H9 (cell line): Measurements from ENCODE around the gene IQCF6. TPM values are rescaled to one million over a fixed set of nuclear protein-coding genes. Genes with fewer than 3 reads are reported as not detected.

ENCODE experiments used
- DNase-seq: peaks from one replicate; pipeline ENCODE4 v3.0.0-alpha.2; 2017
- H2AFZ ChIP-seq: one replicate; pipeline ENCODE4 v1.6.1; 2013; ENCODE audit warnings: mild to moderate bottlenecking, low read length, control low read depth, moderate library complexity
- H2AK5ac ChIP-seq: 2 replicates; pipeline ENCODE4 v1.6.1; 2013; ENCODE audit warnings: low read length, control low read depth, mixed read lengths; ENCODE audit not compliant: insufficient read length
- H2BK120ac ChIP-seq: one replicate; pipeline ENCODE4 v1.6.1; 2013; ENCODE audit warnings: low read depth, mild to moderate bottlenecking, low read length, control low read depth, inconsistent platforms; ENCODE audit not compliant: poor library complexity, severe bottlenecking
- H2BK12ac ChIP-seq: 2 replicates; pipeline ENCODE4 v1.6.1; 2013; ENCODE audit warnings: low read length, control low read depth, mixed read lengths, low read depth; ENCODE audit not compliant: insufficient read length
- H2BK15ac ChIP-seq: 2 replicates; pipeline ENCODE4 v1.6.1; 2013; ENCODE audit warnings: low read depth, low read length, control low read depth
- H2BK20ac ChIP-seq: one replicate; pipeline ENCODE4 v1.6.1; 2013; ENCODE audit warnings: low read depth, mild to moderate bottlenecking, low read length, control low read depth, inconsistent platforms; ENCODE audit not compliant: poor library complexity, severe bottlenecking
- H2BK5ac ChIP-seq: 2 replicates; pipeline ENCODE4 v1.6.1; 2013; ENCODE audit warnings: low read length, control low read depth, mixed read lengths; ENCODE audit not compliant: insufficient read length
- H3K14ac ChIP-seq: 2 replicates; pipeline ENCODE4 v1.6.1; 2013; ENCODE audit warnings: low read length, control low read depth; ENCODE audit not compliant: insufficient read depth
- H3K18ac ChIP-seq: 2 replicates; pipeline ENCODE4 v1.6.1; 2013; ENCODE audit warnings: low read depth, mild to moderate bottlenecking, mixed read lengths, low read length, control low read depth; ENCODE audit not compliant: insufficient read length
- H3K23ac ChIP-seq: 2 replicates; pipeline ENCODE4 v1.6.1; 2013; ENCODE audit warnings: low read length, control low read depth, mixed read lengths, low read depth; ENCODE audit not compliant: insufficient read length
- H3K23me2 ChIP-seq: 2 replicates; pipeline ENCODE4 v1.6.1; 2013; ENCODE audit warnings: low read depth, mild to moderate bottlenecking, mixed read lengths, low read length, control low read depth; ENCODE audit not compliant: insufficient read length, poor library complexity, severe bottlenecking
- H3K27ac ChIP-seq: 2 replicates; pipeline ENCODE4 v1.5.1; 2013; ENCODE audit warnings: low read length, control low read depth, mixed read lengths, low read depth; ENCODE audit not compliant: insufficient read length
- H3K27me3 ChIP-seq: 2 replicates; pipeline ENCODE4 v1.6.1; 2013; ENCODE audit warnings: low read length, control low read depth, inconsistent platforms; ENCODE audit not compliant: insufficient read depth
- H3K4ac ChIP-seq: 2 replicates; pipeline ENCODE4 v1.6.1; 2013; ENCODE audit warnings: low read depth, mild to moderate bottlenecking, control low read depth, inconsistent platforms, low read length, moderate library complexity
- H3K4me1 ChIP-seq: 2 replicates; pipeline ENCODE4 v1.6.1; 2013; ENCODE audit warnings: low read length, control low read depth, inconsistent platforms; ENCODE audit not compliant: insufficient read depth
- H3K4me2 ChIP-seq: 2 replicates; pipeline ENCODE4 v1.6.1; 2013; ENCODE audit warnings: low read length, control low read depth, mixed read lengths; ENCODE audit not compliant: insufficient read length, insufficient read depth
- H3K56ac ChIP-seq: 2 replicates; pipeline ENCODE4 v1.6.1; 2013; ENCODE audit warnings: low read depth, mild to moderate bottlenecking, mixed read lengths, low read length, control low read depth; ENCODE audit not compliant: insufficient read length
- H3K79me1 ChIP-seq: 2 replicates; pipeline ENCODE4 v1.6.1; 2013; ENCODE audit warnings: low read depth, mild to moderate bottlenecking, moderate library complexity, low read length, control low read depth, inconsistent platforms; ENCODE audit not compliant: insufficient read depth, poor library complexity, severe bottlenecking
- H3K79me2 ChIP-seq: 2 replicates; pipeline ENCODE4 v1.6.1; 2013; ENCODE audit warnings: low read length, control low read depth, inconsistent platforms; ENCODE audit not compliant: insufficient read depth
- H3K9ac ChIP-seq: 2 replicates; pipeline ENCODE4 v1.6.1; 2013; ENCODE audit warnings: low read length, control low read depth, mixed read lengths; ENCODE audit not compliant: insufficient read length; ENCODE audit errors: extremely low read depth
- H3K9me3 ChIP-seq: one replicate; pipeline ENCODE4 v1.6.1; 2013; ENCODE audit warnings: low read depth, low read length, inconsistent platforms; ENCODE audit not compliant: control insufficient read depth
- H3T11ph ChIP-seq: one replicate; pipeline ENCODE4 v1.6.1; 2013; ENCODE audit warnings: mild to moderate bottlenecking, low read length, control low read depth, inconsistent platforms
- H4K20me1 ChIP-seq: one replicate; pipeline ENCODE4 v1.6.1; 2013; ENCODE audit not compliant: control insufficient read depth, insufficient read length, insufficient read depth
- H4K5ac ChIP-seq: 2 replicates; pipeline ENCODE4 v1.6.1; 2013; ENCODE audit warnings: low read depth, mild to moderate bottlenecking, mixed read lengths, low read length, control low read depth; ENCODE audit not compliant: insufficient read length
- H4K8ac ChIP-seq: replicated peaks from 2 replicates; pipeline ENCODE4 v1.6.1; 2013; ENCODE audit warnings: low read length, control low read depth, mixed read lengths, low read depth; ENCODE audit not compliant: insufficient read length
- H4K91ac ChIP-seq: 2 replicates; pipeline ENCODE4 v1.6.1; 2013; ENCODE audit warnings: low read depth, mild to moderate bottlenecking, moderate library complexity, mixed read lengths, low read length, control low read depth; ENCODE audit not compliant: insufficient read length
- H3K27ac Mint-ChIP-seq, 3 experiments: 2 replicates in 2 of 3; 3 replicates in 1 of 3; pipeline ENCODE4 v1.8.0; 2020 to 2021; ENCODE audit warnings: mixed read lengths in 3 of 3, mild to moderate bottlenecking in 1 of 3, moderate library complexity in 1 of 3
- H3K27me3 Mint-ChIP-seq: 2 replicates; pipeline ENCODE4 v1.8.0; 2021; ENCODE audit warnings: low read depth, mild to moderate bottlenecking, moderate library complexity, mixed read lengths
- H3K36me3 Mint-ChIP-seq, 3 experiments: 2 replicates in 2 of 3; 3 replicates in 1 of 3; pipeline ENCODE4 v1.8.0; 2020 to 2021; ENCODE audit warnings: low read depth in 3 of 3, mixed read lengths in 3 of 3; ENCODE audit not compliant: insufficient read depth in 1 of 3
- H3K4me1 Mint-ChIP-seq, 2 experiments: 2 replicates each; pipeline ENCODE4 v1.8.0; 2020; ENCODE audit warnings: mixed read lengths in 2 of 2
- H3K4me3 Mint-ChIP-seq, 2 experiments: 2 replicates in 1 of 2; 3 replicates in 1 of 2; pipeline ENCODE4 v1.8.0; 2020 to 2021; ENCODE audit warnings: mild to moderate bottlenecking in 2 of 2, mixed read lengths in 2 of 2, moderate library complexity in 1 of 2
- H3K9me3 Mint-ChIP-seq, 2 experiments: 2 replicates in 1 of 2; 3 replicates in 1 of 2; pipeline ENCODE4 v1.8.0; 2020; ENCODE audit warnings: mild to moderate bottlenecking in 2 of 2, mixed read lengths in 2 of 2, moderate library complexity in 1 of 2
- CTCF ChIP-seq: fragments of 200-600 bp; sonication (generic); conservative IDR thresholded peaks from 3 replicates; pipeline ENCODE4 v1.8.0; 2021; ENCODE audit warnings: antibody characterized with exemption, mild to moderate bottlenecking
- WGBS: extraction: QIAGEN DNeasy Blood & Tissue Kit; methylation state at CpG from one replicate; pipeline ENCODE4 v1.1.7; 2013; ENCODE audit warnings: missing lambda C conversion rate, low lambda C conversion rate, mixed read lengths; ENCODE audit not compliant: insufficient read length; ENCODE audit errors: extremely low coverage; 5-methylcytosine and 5-hydroxymethylcytosine counted together
- total RNA-seq: library from RNA; stranded (reverse); gene quantifications from 2 replicates; pipeline ENCODE4 v1.2.1, GENCODE V29; 2021

IQCF6 gene
- total RNA-seq, 1 experiment from 2014 or later, result not detected

GRCh38 chr3:51739110-51739509 lies 39.9 kb downstream of the IQCF6 start:
- DNase-seq, result no peak
- Mint-ChIP-seq H3K4me1 (peaks cover 26 to 45% of the 10 kb centered on the region in 2 experiments), H3K36me3 (no peaks in the 10 kb centered on the region; a peak in 2 of 7 replicates), H3K27ac (no peak overlapping the region; a peak in 1 of 7 replicates), H3K27me3 (no peaks in the 10 kb centered on the region; the same call in none of the 2 replicates), H3K9me3 (peaks cover 0 to 7% of the 10 kb centered on the region in 2 experiments; a peak in 4 of 5 replicates), H3K4me3 (no peak overlapping the region)
- no peak overlapping the region for H3T11ph ChIP-seq
- no peaks in the 10 kb centered on the region for H3K79me2 ChIP-seq
- no peak overlapping the region for H3K14ac ChIP-seq
- no peaks in the 10 kb centered on the region for H4K20me1 ChIP-seq
- no CpG with 5 or more reads among the region's 4 CpGs for WGBS
- no peaks in the 10 kb centered on the region for H3K27me3 ChIP-seq
- no peak overlapping the region for H2AK5ac ChIP-seq
- H2BK120ac ChIP-seq, result no peak overlapping the region
- H2BK12ac ChIP-seq, result no peak overlapping the region
- no peak overlapping the region for H3K27ac ChIP-seq
- no peak overlapping the region for H3K4ac ChIP-seq
- H3K79me1 ChIP-seq, result no peaks in the 10 kb centered on the region
- H3K23me2 ChIP-seq, result no peaks in the 10 kb centered on the region
- no peak overlapping the region for H2BK15ac ChIP-seq
- H3K4me1 ChIP-seq, result no peaks in the 10 kb centered on the region; the same call in 1 of the 2 replicates
- H4K8ac ChIP-seq, result no peak overlapping the region
- H3K9ac ChIP-seq, result no peak overlapping the region
- no peak overlapping the region for H2BK5ac ChIP-seq
- H3K56ac ChIP-seq, result no peak overlapping the region
- H3K4me2 ChIP-seq, result no peak overlapping the region
- no peak overlapping the region for H2AFZ ChIP-seq
- H2BK20ac ChIP-seq, result no peak overlapping the region
- no peaks in the 10 kb centered on the region for H3K9me3 ChIP-seq
- H4K91ac ChIP-seq, result no peak overlapping the region
- TF ChIP-seq CTCF, result no peak
- no peak overlapping the region for H3K18ac ChIP-seq
- H3K23ac ChIP-seq, result no peak overlapping the region
- H4K5ac ChIP-seq, result no peak overlapping the region
